A673 (cell line): Measurements from ENCODE around the gene MYO18B. TPM values are rescaled to one million over a fixed set of nuclear protein-coding genes. Genes with fewer than 3 reads are reported as not detected.

Source experiments
- BruUV-seq: library from RNA; stranded (reverse); fragments of 400-500 nt; replicated peaks from 2 replicates; lab custom pipeline; 2021; lab: Mats Ljungman, UMichigan
- CTCF ChIA-PET: fragments of 300-600 bp; sonication (Branson Sonifier 250); formaldehyde crosslinking; loops from one replicate; lab custom pipeline; 2022; ENCODE audit warnings: antibody characterized with exemption; lab: Charles Lee
- POLR2A ChIA-PET: fragments of 300-600 bp; sonication (Branson Sonifier 250); formaldehyde crosslinking; loops from one replicate; lab custom pipeline; 2022; ENCODE audit warnings: antibody characterized with exemption; ENCODE audit not compliant: low non-redundant PET; lab: Charles Lee
- DNase-seq: peaks from one replicate; pipeline ENCODE4 v3.0.0-alpha.2; 2015; ENCODE audit warnings: low spot score
- H3K27ac ChIP-seq: fragments of 200-600 bp; sonication (generic); 2 replicates; pipeline ENCODE4 v1.5.1; 2016; ENCODE audit warnings: mixed run types, low read depth, mild to moderate bottlenecking, mixed read lengths, antibody characterized with exemption, low read length; ENCODE audit not compliant: poor library complexity, severe bottlenecking
- H3K27me3 ChIP-seq: fragments of 200-600 bp; sonication (generic); replicated peaks from 2 replicates; pipeline ENCODE4 v1.6.1; 2017; ENCODE audit warnings: mixed run types, low read depth, mild to moderate bottlenecking, mixed read lengths, antibody characterized with exemption, low read length; ENCODE audit not compliant: insufficient read depth, poor library complexity
- H3K36me3 ChIP-seq: fragments of 200-600 bp; sonication (generic); 2 replicates; pipeline ENCODE4 v1.6.1; 2016; ENCODE audit warnings: mixed run types, mild to moderate bottlenecking, mixed read lengths, antibody characterized with exemption, low read length; ENCODE audit not compliant: insufficient read depth, poor library complexity, severe bottlenecking
- H3K4me1 ChIP-seq: fragments of 200-600 bp; sonication (generic); 2 replicates; pipeline ENCODE4 v1.6.1; 2017; ENCODE audit warnings: mixed run types, mild to moderate bottlenecking, mixed read lengths, antibody characterized with exemption, low read length; ENCODE audit not compliant: insufficient read depth, poor library complexity, severe bottlenecking
- H3K4me3 ChIP-seq: fragments of 200-600 bp; sonication (generic); 2 replicates; pipeline ENCODE4 v1.5.1; 2016; ENCODE audit warnings: low read depth, mixed run types, mild to moderate bottlenecking, mixed read lengths, low read length; ENCODE audit not compliant: poor library complexity, severe bottlenecking
- H3K9me3 ChIP-seq: fragments of 200-600 bp; sonication (generic); 2 replicates; pipeline ENCODE4 v1.6.1; 2016; ENCODE audit warnings: mixed run types, low read depth, mild to moderate bottlenecking, mixed read lengths, antibody characterized with exemption, low read length; ENCODE audit not compliant: poor library complexity, severe bottlenecking
- EZH2 ChIP-seq: fragments of 200-600 bp; sonication (generic); IDR thresholded peaks from 2 replicates; pipeline ENCODE4 v1.6.1; 2017; ENCODE audit warnings: borderline replicate concordance, low read depth, mild to moderate bottlenecking, mixed read lengths, antibody characterized with exemption, low read length; ENCODE audit not compliant: poor library complexity, severe bottlenecking
- intact Hi-C: fragments of 100-400 bp; cut with micrococcal nuclease; formaldehyde crosslinking; loops from one replicate; pipeline ENCODE4 v1.10.0; 2022; ENCODE audit not compliant: unreplicated experiment
- total RNA-seq: library from RNA; stranded (reverse); gene quantifications from 2 replicates; pipeline ENCODE4 v1.2.3, GENCODE V29; 2021
- TF ChIP-seq, protein P1 (sequence below): fragments of 300-800, 200-600 bp; sonication (generic); conservative IDR thresholded peaks from 2 replicates; pipeline ENCODE4 v1.5.1; 2017; ENCODE audit warnings: low read depth, mild to moderate bottlenecking, antibody characterized with exemption, low read length, moderate library complexity, mixed read lengths

Gene MYO18B
- total RNA-seq, 1 experiment from 2014 or later = not detected

- CTCF ChIA-PET = no interaction called here
Observed at GRCh38 chr22:25783856-25784255, 41.9 kb downstream of the MYO18B start.

DNA sequence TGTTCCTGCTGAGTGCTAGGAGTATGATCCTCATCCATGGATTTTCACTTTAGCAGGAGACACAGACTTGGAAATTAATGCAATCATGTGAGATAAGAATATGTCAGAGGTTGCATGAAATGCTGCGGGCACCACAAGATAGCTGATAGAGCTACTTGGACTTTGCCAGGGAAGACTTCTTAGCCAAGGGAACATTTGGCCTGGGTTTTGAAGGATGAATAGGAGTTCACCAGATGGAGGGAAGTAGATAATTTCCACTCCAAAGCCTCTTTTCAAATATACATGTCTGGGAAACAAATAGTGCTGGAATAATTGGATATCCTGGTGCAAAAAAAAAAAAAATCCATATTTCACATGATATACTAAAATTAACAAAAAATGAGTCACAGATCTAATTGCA is 44.2 kb downstream of the MYO18B start:
- BruUV-seq = no TSS peak
- ChIA-PET CTCF (no interaction called here), POLR2A (no interaction called here)
- Histone ChIP-seq H3K36me3 (no peaks in the 10 kb centered on the region), H3K4me1 (no peaks in the 10 kb centered on the region), H3K9me3 (no peaks in the 10 kb centered on the region), H3K27me3 (no peaks in the 10 kb centered on the region), H3K27ac (no peak overlapping the region), H3K4me3 (no peak overlapping the region)
- intact Hi-C loops = no loop called here
- no peak for TF ChIP-seq EZH2
- TF ChIP-seq, protein P1, sequence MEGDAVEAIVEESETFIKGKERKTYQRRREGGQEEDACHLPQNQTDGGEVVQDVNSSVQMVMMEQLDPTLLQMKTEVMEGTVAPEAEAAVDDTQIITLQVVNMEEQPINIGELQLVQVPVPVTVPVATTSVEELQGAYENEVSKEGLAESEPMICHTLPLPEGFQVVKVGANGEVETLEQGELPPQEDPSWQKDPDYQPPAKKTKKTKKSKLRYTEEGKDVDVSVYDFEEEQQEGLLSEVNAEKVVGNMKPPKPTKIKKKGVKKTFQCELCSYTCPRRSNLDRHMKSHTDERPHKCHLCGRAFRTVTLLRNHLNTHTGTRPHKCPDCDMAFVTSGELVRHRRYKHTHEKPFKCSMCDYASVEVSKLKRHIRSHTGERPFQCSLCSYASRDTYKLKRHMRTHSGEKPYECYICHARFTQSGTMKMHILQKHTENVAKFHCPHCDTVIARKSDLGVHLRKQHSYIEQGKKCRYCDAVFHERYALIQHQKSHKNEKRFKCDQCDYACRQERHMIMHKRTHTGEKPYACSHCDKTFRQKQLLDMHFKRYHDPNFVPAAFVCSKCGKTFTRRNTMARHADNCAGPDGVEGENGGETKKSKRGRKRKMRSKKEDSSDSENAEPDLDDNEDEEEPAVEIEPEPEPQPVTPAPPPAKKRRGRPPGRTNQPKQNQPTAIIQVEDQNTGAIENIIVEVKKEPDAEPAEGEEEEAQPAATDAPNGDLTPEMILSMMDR = no peak
- no peak for DNase-seq

More at GRCh38 chr22:25783856-25784255, 41.9 kb downstream of the MYO18B start:
- peaks cover 5% of the 10 kb centered on the region for H3K4me1 ChIP-seq
- TF ChIP-seq, protein P1 = no peak
- TF ChIP-seq EZH2 = no peak
- POLR2A ChIA-PET = no interaction called here
- no peak for DNase-seq
- H3K27ac ChIP-seq = no peak overlapping the region
- no peaks in the 10 kb centered on the region for H3K36me3 ChIP-seq
- no TSS peak for BruUV-seq
- H3K9me3 ChIP-seq = no peaks in the 10 kb centered on the region
- H3K27me3 ChIP-seq = no peaks in the 10 kb centered on the region
- intact Hi-C loops = no loop called here
- no peak overlapping the region for H3K4me3 ChIP-seq

DNA sequence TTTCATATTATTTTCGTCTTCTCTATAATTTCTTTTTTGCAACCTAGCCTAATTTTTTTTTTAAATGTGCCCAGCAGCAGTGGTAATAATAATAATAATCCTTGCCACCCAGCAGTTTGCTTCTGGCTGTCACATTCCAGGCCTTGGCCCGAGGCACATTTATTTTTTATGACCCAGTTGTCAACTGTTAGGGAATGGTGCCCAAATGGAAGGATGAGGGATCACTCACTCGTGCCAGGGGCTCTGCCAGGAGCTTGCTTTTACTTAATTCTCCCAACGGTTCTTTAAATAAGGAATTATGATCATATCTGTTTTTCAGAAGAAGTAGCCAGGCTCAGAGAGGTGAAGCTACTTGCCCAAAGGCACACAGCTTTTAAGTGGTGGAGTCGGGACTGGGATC is 49.6 kb downstream of the MYO18B start:
- ChIA-PET CTCF (no interaction called here), POLR2A (no interaction called here)
- H3K27ac ChIP-seq = no peak overlapping the region
- DNase-seq = no peak
- H3K4me1 ChIP-seq = no peaks in the 10 kb centered on the region
- H3K9me3 ChIP-seq = no peaks in the 10 kb centered on the region
- BruUV-seq = no TSS peak
- TF ChIP-seq, protein P1 = no peak
- TF ChIP-seq EZH2 = no peak
- H3K4me3 ChIP-seq = no peak overlapping the region
- intact Hi-C loops = no loop called here
- H3K36me3 ChIP-seq = no peaks in the 10 kb centered on the region
- no peaks in the 10 kb centered on the region for H3K27me3 ChIP-seq
